Fibroblast of villous mesenchyme (primary cell): ENCODE results near the gene SLC24A3. TPM values are rescaled to one million over a fixed set of nuclear protein-coding genes. Genes with fewer than 3 reads are reported as not detected.
"Not testable (repeated sequence)": the region's sequence is repeated elsewhere in the genome, so short reads cannot be mapped to it uniquely, and the experiment has no call there.

Source experiments
- DNase-seq: peaks from one replicate; pipeline ENCODE4 v3.0.0-alpha.2; 2010; ENCODE audit warnings: low read depth
- H3K4me3 ChIP-seq: 2 replicates; pipeline ENCODE4 v1.5.1; 2011; ENCODE audit warnings: low read depth, mild to moderate bottlenecking, low read length
- CTCF ChIP-seq: IDR thresholded peaks from 2 replicates; pipeline ENCODE4 v1.5.1; 2012; ENCODE audit warnings: low read depth, mild to moderate bottlenecking, low read length; ENCODE audit not compliant: insufficient read depth
- total RNA-seq: library from RNA; depleted of rRNA; stranded (reverse); fragments of >200 nt; gene quantifications from 2 replicates; pipeline ENCODE4 v1.2.3, GENCODE V29; 2012

Gene SLC24A3
- total RNA-seq, 1 donor: 0.86 TPM

- DNase-seq: no peak
- no peak for TF ChIP-seq CTCF
- H3K4me3 ChIP-seq: no peak overlapping the region
Observed at GRCh38 chr20:19750907-19751636, 538.6 kb downstream of the SLC24A3 start.

- not testable (repeated sequence) for H3K4me3 ChIP-seq
Observed at GRCh38 chr20:19754201-19754600, 541.8 kb downstream of the SLC24A3 start.

GRCh38 chr20:19756761-19757486, 544.5 kb downstream of the SLC24A3 start:
- no peak for TF ChIP-seq CTCF
- peak; percentile 11 for DNase-seq
- peak overlapping the region; percentile 85 for H3K4me3 ChIP-seq

More at GRCh38 chr20:19754201-19754600, 541.8 kb downstream of the SLC24A3 start:
- DNase-seq: not testable (repeated sequence)

GRCh38 chr20:19757487-19758132, 545.2 kb downstream of the SLC24A3 start:
- DNase-seq: peak; percentile 91
- peak overlapping the region; percentile 85 for H3K4me3 ChIP-seq
- TF ChIP-seq CTCF: no peak

GRCh38 chr20:19758133-19758500, 545.7 kb downstream of the SLC24A3 start, which contains the start of gene RIN2:
TSS of gene RIN2 (plus strand) at chr20:19758258. CDS start at chr20:19889602, 131,344 bp downstream.
- TF ChIP-seq CTCF: no peak
- DNase-seq: no peak
- peak within 1 kb of the TSS; percentile 85 for H3K4me3 ChIP-seq

GRCh38 chr20:19758501-19759331, 546.3 kb downstream of the SLC24A3 start:
- TF ChIP-seq CTCF: no peak
- peak overlapping the region; percentile 85 for H3K4me3 ChIP-seq
- peak; percentile 65 for DNase-seq
